Trophoblast cell (in vitro differentiated cells and primary cell): ENCODE measurements around the gene BLM.

Experiments
- DNase-seq, 2 donors: peaks; one replicate each; pipeline ENCODE4 v3.0.0-alpha.2; 2016
- H2AFZ ChIP-seq: 2 replicates; pipeline ENCODE4 v1.6.1; 2013; ENCODE audit warnings: low read length, moderate library complexity, mild to moderate bottlenecking; ENCODE audit not compliant: insufficient read depth, poor library complexity
- H2AK5ac ChIP-seq: 2 replicates; pipeline ENCODE4 v1.6.1; 2013; ENCODE audit warnings: mild to moderate bottlenecking, low read length
- H2BK120ac ChIP-seq: 2 replicates; pipeline ENCODE4 v1.6.1; 2013; ENCODE audit warnings: low read length, mild to moderate bottlenecking, moderate library complexity; ENCODE audit not compliant: insufficient read depth, poor library complexity
- H2BK12ac ChIP-seq: 2 replicates; pipeline ENCODE4 v1.6.1; 2013; ENCODE audit warnings: mild to moderate bottlenecking, low read length, moderate library complexity
- H2BK5ac ChIP-seq: 2 replicates; pipeline ENCODE4 v1.6.1; 2013; ENCODE audit warnings: low read length, low read depth, moderate library complexity, mild to moderate bottlenecking; ENCODE audit not compliant: poor library complexity
- H3K14ac ChIP-seq: 2 replicates; pipeline ENCODE4 v1.6.1; 2013; ENCODE audit warnings: mild to moderate bottlenecking, low read length
- H3K18ac ChIP-seq: 2 replicates; pipeline ENCODE4 v1.6.1; 2013; ENCODE audit warnings: mild to moderate bottlenecking, low read length
- H3K23ac ChIP-seq: 2 replicates; pipeline ENCODE4 v1.6.1; 2013; ENCODE audit warnings: low read length
- H3K27ac ChIP-seq: 2 replicates; pipeline ENCODE4 v1.5.1; 2013; ENCODE audit warnings: low read depth, mild to moderate bottlenecking, inconsistent platforms, low read length, moderate library complexity
- H3K27me3 ChIP-seq: 2 replicates; pipeline ENCODE4 v1.6.1; 2013; ENCODE audit warnings: inconsistent platforms, mild to moderate bottlenecking, low read length, moderate library complexity; ENCODE audit not compliant: insufficient read depth
- H3K36me3 ChIP-seq, 2 experiments: 1 replicate in 1 of 2; 2 replicates in 1 of 2; pipeline ENCODE4 v1.6.1; 2013; ENCODE audit warnings: low read length in 2 of 2, mild to moderate bottlenecking in 2 of 2, moderate library complexity in 1 of 2; ENCODE audit not compliant: insufficient read depth in 2 of 2, control insufficient read depth in 1 of 2
- H3K4ac ChIP-seq: 2 replicates; pipeline ENCODE4 v1.6.1; 2013; ENCODE audit warnings: low read depth, mild to moderate bottlenecking, low read length, moderate library complexity
- H3K4me1 ChIP-seq, 2 experiments: 1 replicate in 1 of 2; 2 replicates in 1 of 2; pipeline ENCODE4 v1.6.1; 2013; ENCODE audit warnings: low read length in 2 of 2, mild to moderate bottlenecking in 2 of 2, moderate library complexity in 1 of 2; ENCODE audit not compliant: insufficient read depth in 2 of 2, control insufficient read depth in 1 of 2
- H3K4me2 ChIP-seq: 2 replicates; pipeline ENCODE4 v1.6.1; 2013; ENCODE audit warnings: inconsistent platforms, mild to moderate bottlenecking, low read length, moderate library complexity
- H3K4me3 ChIP-seq: 2 replicates; pipeline ENCODE4 v1.5.1; 2013; ENCODE audit warnings: mild to moderate bottlenecking, low read depth, low read length, inconsistent platforms
- H3K79me1 ChIP-seq: one replicate; pipeline ENCODE4 v1.6.1; 2013; ENCODE audit warnings: low read length
- H3K79me2 ChIP-seq: 2 replicates; pipeline ENCODE4 v1.6.1; 2013; ENCODE audit warnings: low read length, mild to moderate bottlenecking; ENCODE audit not compliant: control insufficient read depth, insufficient read depth, poor library complexity
- H3K9ac ChIP-seq: 2 replicates; pipeline ENCODE4 v1.6.1; 2013; ENCODE audit warnings: mild to moderate bottlenecking, low read length
- H3K9me3 ChIP-seq: 2 replicates; pipeline ENCODE4 v1.6.1; 2013; ENCODE audit warnings: low read depth, mild to moderate bottlenecking, control low read depth, inconsistent platforms, low read length; ENCODE audit not compliant: insufficient read depth
- H4K12ac ChIP-seq: 2 replicates; pipeline ENCODE4 v1.6.1; 2013; ENCODE audit warnings: low read depth, mild to moderate bottlenecking, low read length, moderate library complexity
- H4K8ac ChIP-seq: 2 replicates; pipeline ENCODE4 v1.6.1; 2013; ENCODE audit warnings: low read depth, mild to moderate bottlenecking, low read length, moderate library complexity
- H4K91ac ChIP-seq: one replicate; pipeline ENCODE4 v1.6.1; 2013; ENCODE audit warnings: low read depth, mild to moderate bottlenecking, low read length, moderate library complexity
- WGBS: extraction: QIAGEN DNeasy Blood & Tissue Kit; methylation state at CpG from one replicate; pipeline ENCODE4 v1.1.7; 2013; ENCODE audit warnings: missing lambda C conversion rate; ENCODE audit not compliant: insufficient read length, insufficient coverage; ENCODE audit errors: extremely low coverage; 5-methylcytosine and 5-hydroxymethylcytosine counted together

BLM gene

GRCh38 chr15:90683371-90683770 lies 33.8 kb upstream of the BLM start:
- WGBS, result no CpG with 5 or more reads among the region's 10 CpGs
- no peak overlapping the region for H2BK12ac ChIP-seq
- H4K8ac ChIP-seq, result no peak overlapping the region
- H3K79me1 ChIP-seq, result no peaks in the 10 kb centered on the region
- H4K12ac ChIP-seq, result no peak overlapping the region
- no peak overlapping the region for H3K18ac ChIP-seq
- H2BK120ac ChIP-seq, result no peak overlapping the region
- no peaks in the 10 kb centered on the region for H3K9me3 ChIP-seq
- H3K27me3 ChIP-seq, result no peaks in the 10 kb centered on the region
- no peak overlapping the region for H3K4me2 ChIP-seq
- H3K14ac ChIP-seq, result no peak overlapping the region
- no peak overlapping the region for H3K9ac ChIP-seq
- no peak overlapping the region for H3K4ac ChIP-seq
- H3K4me1 ChIP-seq, result no peaks in the 10 kb centered on the region
- H3K23ac ChIP-seq, result no peak overlapping the region
- no peak overlapping the region for H4K91ac ChIP-seq
- DNase-seq, result no peak
- no peak overlapping the region for H3K4me3 ChIP-seq
- no peaks in the 10 kb centered on the region for H3K36me3 ChIP-seq
- H3K27ac ChIP-seq, result no peak overlapping the region
- no peak overlapping the region for H2AFZ ChIP-seq
- no peak overlapping the region for H2AK5ac ChIP-seq
- no peaks in the 10 kb centered on the region for H3K79me2 ChIP-seq
- no peak overlapping the region for H2BK5ac ChIP-seq

DNA sequence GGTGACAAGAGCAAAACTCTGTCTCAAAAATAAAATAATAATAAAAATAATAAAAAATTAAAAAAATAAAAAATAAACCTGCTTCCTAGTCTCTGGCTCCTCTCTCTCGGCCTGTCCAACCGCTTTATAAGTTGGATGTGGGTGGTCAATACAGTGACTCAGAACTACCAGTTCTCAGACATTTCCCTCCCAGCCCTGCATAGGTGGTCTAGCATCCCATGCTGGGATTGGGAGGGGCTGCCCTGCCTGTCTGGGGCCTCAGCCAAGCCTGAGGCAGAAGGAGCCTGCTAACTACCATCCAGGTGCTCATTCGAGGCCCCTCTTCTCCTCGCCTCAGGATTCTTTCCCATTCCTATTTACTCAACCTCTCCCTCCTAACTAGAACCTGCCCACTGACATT lies 33.3 kb upstream of the BLM start:
- Histone ChIP-seq H3K27ac (no peak overlapping the region), H3K4ac (no peak overlapping the region), H3K9ac (no peak overlapping the region)

DNA sequence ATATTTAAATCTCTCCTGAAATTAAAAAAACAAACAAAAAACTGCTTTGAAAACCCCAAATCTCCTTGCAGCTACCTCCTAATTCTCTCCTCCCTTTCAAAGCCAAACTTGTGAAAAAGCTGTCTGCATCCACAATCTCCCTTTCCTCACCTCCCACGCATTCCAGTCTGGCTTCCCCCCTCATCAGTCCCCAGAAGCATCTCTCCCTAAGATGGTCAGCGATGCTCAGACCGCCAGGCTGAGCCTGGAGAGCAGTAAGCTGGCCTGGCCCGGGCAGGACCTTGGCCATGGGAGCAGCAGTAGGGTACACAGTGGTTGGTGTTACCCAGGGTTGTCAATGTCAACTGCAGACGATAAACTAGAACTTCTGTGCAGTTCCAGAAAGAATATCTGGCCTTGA lies 32.9 kb upstream of the BLM start:
- DNase-seq, result no peak
- WGBS, result no CpG with 5 or more reads among the region's 5 CpGs
- H3K9me3 ChIP-seq, result no peaks in the 10 kb centered on the region
- H2AK5ac ChIP-seq, result no peak overlapping the region
- H3K4ac ChIP-seq, result no peak overlapping the region
- no peaks in the 10 kb centered on the region for H3K79me2 ChIP-seq
- H3K4me3 ChIP-seq, result no peak overlapping the region
- no peak overlapping the region for H4K8ac ChIP-seq
- H3K79me1 ChIP-seq, result no peaks in the 10 kb centered on the region
- no peak overlapping the region for H4K91ac ChIP-seq
- H2BK120ac ChIP-seq, result no peak overlapping the region
- no peak overlapping the region for H3K9ac ChIP-seq
- H3K18ac ChIP-seq, result no peak overlapping the region
- H3K23ac ChIP-seq, result no peak overlapping the region
- no peaks in the 10 kb centered on the region for H3K4me1 ChIP-seq
- no peak overlapping the region for H2BK12ac ChIP-seq
- H2AFZ ChIP-seq, result no peak overlapping the region
- no peaks in the 10 kb centered on the region for H3K36me3 ChIP-seq
- no peak overlapping the region for H3K4me2 ChIP-seq
- no peak overlapping the region for H2BK5ac ChIP-seq
- no peak overlapping the region for H3K27ac ChIP-seq
- H3K27me3 ChIP-seq, result no peaks in the 10 kb centered on the region
- H3K14ac ChIP-seq, result no peak overlapping the region
- no peak overlapping the region for H4K12ac ChIP-seq

More for the DNA sequence above, 33.3 kb upstream of the BLM start:
- H3K27me3 ChIP-seq, result no peaks in the 10 kb centered on the region
- no peaks in the 10 kb centered on the region for H3K36me3 ChIP-seq
- H3K79me2 ChIP-seq, result no peaks in the 10 kb centered on the region
- no peak overlapping the region for H2BK12ac ChIP-seq
- H2AFZ ChIP-seq, result no peak overlapping the region
- no peaks in the 10 kb centered on the region for H3K4me1 ChIP-seq
- no peaks in the 10 kb centered on the region for H3K79me1 ChIP-seq
- H3K14ac ChIP-seq, result no peak overlapping the region
- H3K9me3 ChIP-seq, result no peaks in the 10 kb centered on the region
- no peak overlapping the region for H3K4me3 ChIP-seq
- no peak overlapping the region for H4K91ac ChIP-seq
- DNase-seq, result no peak
- H2BK120ac ChIP-seq, result no peak overlapping the region
- no peak overlapping the region for H4K12ac ChIP-seq
- no CpG with 5 or more reads among the region's 4 CpGs for WGBS
- H2BK5ac ChIP-seq, result no peak overlapping the region
- H3K18ac ChIP-seq, result no peak overlapping the region
- no peak overlapping the region for H3K4me2 ChIP-seq
- no peak overlapping the region for H2AK5ac ChIP-seq
- H4K8ac ChIP-seq, result no peak overlapping the region
- H3K23ac ChIP-seq, result no peak overlapping the region

DNA sequence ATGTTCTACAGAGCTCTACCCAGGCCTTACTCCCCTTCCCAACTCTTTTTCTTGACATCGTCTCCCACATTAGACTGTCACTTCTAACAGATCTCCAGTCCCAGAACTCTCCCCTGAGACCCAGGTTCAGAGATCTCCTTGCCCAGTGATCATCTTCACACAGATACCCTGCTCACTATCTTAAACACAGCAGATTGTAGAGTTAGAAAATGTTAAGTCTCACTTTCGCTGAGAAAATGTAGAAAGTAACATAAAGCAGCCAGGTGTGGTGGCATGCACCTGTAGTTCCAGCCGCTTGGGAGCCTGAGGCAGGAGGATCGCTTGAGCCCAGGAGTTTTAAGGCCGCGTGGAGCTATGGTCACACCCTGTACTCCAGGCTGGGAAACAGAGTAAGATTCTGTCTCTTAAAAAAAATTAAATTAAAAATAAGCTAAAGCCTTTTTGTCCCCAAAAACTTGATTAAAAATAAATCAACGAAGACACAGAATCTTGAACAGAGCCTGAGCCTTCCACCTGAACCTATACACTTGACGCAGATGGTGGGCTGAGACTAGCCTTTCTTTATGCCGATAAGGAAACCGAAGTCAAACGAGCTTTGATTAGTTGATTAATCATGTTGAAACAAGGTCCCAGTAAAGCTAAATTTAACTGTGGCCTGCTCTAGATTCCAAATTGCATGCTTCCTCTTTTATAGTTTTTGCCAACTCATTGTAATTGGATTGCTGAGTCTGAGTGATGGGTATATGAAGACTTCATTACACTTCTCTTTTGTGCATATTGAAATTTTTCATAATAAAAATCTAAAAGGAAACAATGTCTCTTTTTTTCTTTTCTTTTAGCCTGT lies 31.3 kb upstream of the BLM start:
- DNase-seq, result no peak
- H4K12ac ChIP-seq, result no peak overlapping the region
- no peak overlapping the region for H4K8ac ChIP-seq
- WGBS, result no CpG with 5 or more reads among the region's 11 CpGs
- H3K4me3 ChIP-seq, result no peak overlapping the region
- no peak overlapping the region for H4K91ac ChIP-seq
- H3K36me3 ChIP-seq, result no peaks in the 10 kb centered on the region
- no peaks in the 10 kb centered on the region for H3K4me1 ChIP-seq
- no peaks in the 10 kb centered on the region for H3K79me1 ChIP-seq
- no peak overlapping the region for H2BK5ac ChIP-seq
- no peak overlapping the region for H3K27ac ChIP-seq
- no peak overlapping the region for H3K4ac ChIP-seq
- no peak overlapping the region for H3K4me2 ChIP-seq
- H3K9ac ChIP-seq, result no peak overlapping the region
- no peaks in the 10 kb centered on the region for H3K27me3 ChIP-seq
- H3K14ac ChIP-seq, result no peak overlapping the region
- H3K23ac ChIP-seq, result no peak overlapping the region
- H2AK5ac ChIP-seq, result no peak overlapping the region
- H3K79me2 ChIP-seq, result no peaks in the 10 kb centered on the region
- H2BK120ac ChIP-seq, result no peak overlapping the region
- no peaks in the 10 kb centered on the region for H3K9me3 ChIP-seq
- no peak overlapping the region for H3K18ac ChIP-seq
- H2BK12ac ChIP-seq, result no peak overlapping the region
- no peak overlapping the region for H2AFZ ChIP-seq
